ENCODE data around the gene DNAJC5.

DNAJC5 gene

GRCh38 chr20:63937596-63937995, 42.7 kb downstream of the DNAJC5 start:
- H3K27ac ChIP-seq (replicated peaks), result no peak overlapping the region
- no peak overlapping the region for H3K4me3 ChIP-seq (replicated peaks; ENCODE audit: insufficient read depth, low read length)
- no peak for DNase-seq (ENCODE audit: low read depth in 1 of 2, low spot score in 1 of 2)
- no peaks in the 10 kb centered on the region for H3K27me3 ChIP-seq (ENCODE audit: insufficient read depth, poor library complexity, severe bottlenecking)
- TF ChIP-seq, protein P1, sequence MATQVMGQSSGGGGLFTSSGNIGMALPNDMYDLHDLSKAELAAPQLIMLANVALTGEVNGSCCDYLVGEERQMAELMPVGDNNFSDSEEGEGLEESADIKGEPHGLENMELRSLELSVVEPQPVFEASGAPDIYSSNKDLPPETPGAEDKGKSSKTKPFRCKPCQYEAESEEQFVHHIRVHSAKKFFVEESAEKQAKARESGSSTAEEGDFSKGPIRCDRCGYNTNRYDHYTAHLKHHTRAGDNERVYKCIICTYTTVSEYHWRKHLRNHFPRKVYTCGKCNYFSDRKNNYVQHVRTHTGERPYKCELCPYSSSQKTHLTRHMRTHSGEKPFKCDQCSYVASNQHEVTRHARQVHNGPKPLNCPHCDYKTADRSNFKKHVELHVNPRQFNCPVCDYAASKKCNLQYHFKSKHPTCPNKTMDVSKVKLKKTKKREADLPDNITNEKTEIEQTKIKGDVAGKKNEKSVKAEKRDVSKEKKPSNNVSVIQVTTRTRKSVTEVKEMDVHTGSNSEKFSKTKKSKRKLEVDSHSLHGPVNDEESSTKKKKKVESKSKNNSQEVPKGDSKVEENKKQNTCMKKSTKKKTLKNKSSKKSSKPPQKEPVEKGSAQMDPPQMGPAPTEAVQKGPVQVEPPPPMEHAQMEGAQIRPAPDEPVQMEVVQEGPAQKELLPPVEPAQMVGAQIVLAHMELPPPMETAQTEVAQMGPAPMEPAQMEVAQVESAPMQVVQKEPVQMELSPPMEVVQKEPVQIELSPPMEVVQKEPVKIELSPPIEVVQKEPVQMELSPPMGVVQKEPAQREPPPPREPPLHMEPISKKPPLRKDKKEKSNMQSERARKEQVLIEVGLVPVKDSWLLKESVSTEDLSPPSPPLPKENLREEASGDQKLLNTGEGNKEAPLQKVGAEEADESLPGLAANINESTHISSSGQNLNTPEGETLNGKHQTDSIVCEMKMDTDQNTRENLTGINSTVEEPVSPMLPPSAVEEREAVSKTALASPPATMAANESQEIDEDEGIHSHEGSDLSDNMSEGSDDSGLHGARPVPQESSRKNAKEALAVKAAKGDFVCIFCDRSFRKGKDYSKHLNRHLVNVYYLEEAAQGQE (IDR thresholded peaks at IDR 0.05; ENCODE audit: insufficient replicate concordance, low read depth), result no peak
- TF ChIP-seq, protein P2, sequence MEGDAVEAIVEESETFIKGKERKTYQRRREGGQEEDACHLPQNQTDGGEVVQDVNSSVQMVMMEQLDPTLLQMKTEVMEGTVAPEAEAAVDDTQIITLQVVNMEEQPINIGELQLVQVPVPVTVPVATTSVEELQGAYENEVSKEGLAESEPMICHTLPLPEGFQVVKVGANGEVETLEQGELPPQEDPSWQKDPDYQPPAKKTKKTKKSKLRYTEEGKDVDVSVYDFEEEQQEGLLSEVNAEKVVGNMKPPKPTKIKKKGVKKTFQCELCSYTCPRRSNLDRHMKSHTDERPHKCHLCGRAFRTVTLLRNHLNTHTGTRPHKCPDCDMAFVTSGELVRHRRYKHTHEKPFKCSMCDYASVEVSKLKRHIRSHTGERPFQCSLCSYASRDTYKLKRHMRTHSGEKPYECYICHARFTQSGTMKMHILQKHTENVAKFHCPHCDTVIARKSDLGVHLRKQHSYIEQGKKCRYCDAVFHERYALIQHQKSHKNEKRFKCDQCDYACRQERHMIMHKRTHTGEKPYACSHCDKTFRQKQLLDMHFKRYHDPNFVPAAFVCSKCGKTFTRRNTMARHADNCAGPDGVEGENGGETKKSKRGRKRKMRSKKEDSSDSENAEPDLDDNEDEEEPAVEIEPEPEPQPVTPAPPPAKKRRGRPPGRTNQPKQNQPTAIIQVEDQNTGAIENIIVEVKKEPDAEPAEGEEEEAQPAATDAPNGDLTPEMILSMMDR (IDR thresholded peaks at IDR 0.05; ENCODE audit: insufficient read depth, low read length), result no peak
- TF ChIP-seq POLR2AphosphoS5 (IDR thresholded peaks at IDR 0.05; ENCODE audit: low read depth), result no peak
- no peak for TF ChIP-seq GABPA (IDR thresholded peaks at IDR 0.05; ENCODE audit: low read depth)
- TF ChIP-seq SPI1 (IDR thresholded peaks at IDR 0.05; ENCODE audit: borderline replicate concordance, low read depth), result no peak

GRCh38 chr20:63939061-63939935, 44.4 kb downstream of the DNAJC5 start:
- TF ChIP-seq POLR2AphosphoS5 (IDR thresholded peaks at IDR 0.05; ENCODE audit: low read depth), result no peak; the same call in 1 of the 2 replicates
- Histone ChIP-seq H3K27ac (replicated peaks) (no peak overlapping the region), H3K27me3 (ENCODE audit: insufficient read depth, poor library complexity, severe bottlenecking) (no peaks in the 10 kb centered on the region), H3K4me3 (replicated peaks; ENCODE audit: insufficient read depth, low read length) (no peak overlapping the region)
- no peak for DNase-seq (ENCODE audit: low read depth in 1 of 2, low spot score in 1 of 2)

DNA sequence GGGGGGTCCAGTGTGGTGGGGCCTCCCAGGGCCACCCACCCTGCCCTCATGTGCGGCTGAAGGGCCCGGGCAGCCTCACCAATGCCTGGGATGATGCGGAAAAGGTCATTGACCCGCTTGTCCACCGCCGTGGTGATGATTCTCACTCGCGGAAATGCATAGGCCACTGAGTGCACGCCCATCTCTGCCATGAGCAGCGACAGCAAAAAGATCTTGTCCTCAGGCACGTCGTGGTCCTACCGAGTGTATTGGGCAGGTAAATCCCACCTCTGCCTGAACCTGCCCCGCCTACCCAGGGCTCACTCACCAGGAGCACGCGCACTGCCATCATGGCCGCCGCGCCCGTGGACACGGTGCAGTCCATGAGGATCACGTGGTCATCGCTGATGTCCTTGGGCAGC, 45.1 kb downstream of the DNAJC5 start:
- Histone ChIP-seq H3K27me3 (ENCODE audit: insufficient read depth, poor library complexity, severe bottlenecking) (no peaks in the 10 kb centered on the region), H3K4me3 (replicated peaks; ENCODE audit: insufficient read depth, low read length) (no peak overlapping the region), H3K27ac (replicated peaks) (no peak overlapping the region)
- TF ChIP-seq, protein P2 (IDR thresholded peaks at IDR 0.05; ENCODE audit: insufficient read depth, low read length), result no peak
- TF ChIP-seq POLR2AphosphoS5 (IDR thresholded peaks at IDR 0.05; ENCODE audit: low read depth), result peak; percentile 34; the same call in 1 of the 2 replicates
- TF ChIP-seq SPI1 (IDR thresholded peaks at IDR 0.05; ENCODE audit: borderline replicate concordance, low read depth), result no peak
- TF ChIP-seq, protein P1 (IDR thresholded peaks at IDR 0.05; ENCODE audit: insufficient replicate concordance, low read depth), result no peak
- no peak for TF ChIP-seq GABPA (IDR thresholded peaks at IDR 0.05; ENCODE audit: low read depth)
- no peak for DNase-seq (ENCODE audit: low read depth in 1 of 2, low spot score in 1 of 2)

DNA sequence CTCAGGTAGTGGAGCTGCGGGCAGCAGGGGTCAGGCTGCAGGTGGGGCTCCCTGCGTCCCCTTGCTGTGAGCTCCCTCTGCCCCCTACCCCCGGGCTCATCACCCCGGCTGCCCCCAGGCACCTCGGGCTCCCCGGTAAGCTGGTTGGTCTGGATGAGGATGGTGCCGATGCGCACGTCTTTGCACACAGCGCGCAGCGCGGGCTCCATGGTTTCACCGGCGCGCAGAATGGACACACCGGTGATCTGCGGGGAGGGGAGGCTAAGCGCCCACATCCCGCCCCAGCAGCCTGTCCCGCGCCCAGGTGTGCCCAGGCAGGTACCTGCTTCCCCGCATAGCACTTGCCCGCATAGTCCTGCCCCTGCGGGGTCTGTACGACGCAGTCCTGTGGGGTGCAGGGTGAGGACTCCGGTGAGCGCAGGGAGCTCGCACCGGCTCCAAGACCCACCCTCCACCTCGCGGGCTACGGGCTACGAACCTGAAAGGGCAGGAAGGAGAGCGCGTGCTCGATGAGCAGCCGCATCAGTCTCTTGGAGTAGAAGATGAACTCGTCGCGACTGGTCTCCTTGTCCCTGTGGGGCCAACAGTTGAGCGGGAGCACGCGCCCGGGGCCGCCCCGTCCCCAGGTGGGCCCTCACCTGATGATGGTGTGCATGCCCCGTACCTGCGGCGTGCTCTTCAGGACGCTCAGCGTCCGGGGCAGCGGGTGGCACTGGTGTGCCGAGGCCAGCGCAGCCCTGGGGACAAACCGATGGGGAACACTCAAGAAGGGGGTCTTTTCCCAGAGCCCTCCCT, 45.7 kb downstream of the DNAJC5 start:
- DNase-seq (ENCODE audit: low read depth in 1 of 2, low spot score in 1 of 2), result no peak
- H3K27ac ChIP-seq (replicated peaks), result peak overlapping the region; percentile 58
- H3K27me3 ChIP-seq (ENCODE audit: insufficient read depth, poor library complexity, severe bottlenecking), result no peaks in the 10 kb centered on the region
- no peak overlapping the region for H3K4me3 ChIP-seq (replicated peaks; ENCODE audit: insufficient read depth, low read length)
- TF ChIP-seq SPI1 (IDR thresholded peaks at IDR 0.05; ENCODE audit: borderline replicate concordance, low read depth) (no peak), POLR2AphosphoS5 (IDR thresholded peaks at IDR 0.05; ENCODE audit: low read depth) (0 out of 2 replicates have a peak, but pooled peaks have one; percentile 3)
- TF ChIP-seq, protein P1 (IDR thresholded peaks at IDR 0.05; ENCODE audit: insufficient replicate concordance, low read depth), result no peak
